ENCODE measurements around the gene DAB2IP.

DAB2IP gene

DNA sequence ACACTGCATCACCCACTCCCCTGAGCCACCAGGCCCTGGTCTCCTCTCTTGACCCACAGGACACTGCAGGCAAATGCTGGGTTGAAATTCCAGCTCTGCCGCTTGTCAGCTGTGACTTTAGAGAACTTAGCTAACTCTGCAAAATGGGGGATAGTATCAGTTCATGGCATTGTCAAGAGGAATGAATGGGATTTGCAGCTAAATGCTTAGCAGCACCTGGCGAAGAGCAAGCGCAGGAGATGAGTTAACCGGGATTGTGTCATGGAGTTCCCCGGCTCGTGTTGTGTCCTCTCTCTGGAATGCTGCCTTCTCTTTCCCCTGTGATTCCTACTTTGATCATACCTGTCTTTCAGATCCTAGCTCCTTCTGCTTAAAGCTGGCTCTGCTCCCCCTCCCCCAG, 67.1 kb downstream of the DAB2IP start:
- no peaks in the 10 kb centered on the region for H3F3A ChIP-seq (ENCODE audit: control insufficient read depth, insufficient read depth)
- no peaks in the 10 kb centered on the region for H3K79me2 ChIP-seq (ENCODE audit: control insufficient read depth, low read length)
- H3K9me3 ChIP-seq (ENCODE audit: control insufficient read depth, insufficient read depth, low read length) = no peaks in the 10 kb centered on the region
- no peaks in the 10 kb centered on the region for H3K27me3 ChIP-seq (ENCODE audit: control insufficient read depth, low read length)
- no peak overlapping the region for H3K4me2 ChIP-seq (ENCODE audit: low read length)
- H3K4me3 ChIP-seq (ENCODE audit: low read length) = no peak overlapping the region
- no peaks in the 10 kb centered on the region for H4K20me1 ChIP-seq (ENCODE audit: control insufficient read depth, insufficient read depth, low read depth, low read length)
- no peaks in the 10 kb centered on the region for H3K9me2 ChIP-seq (replicated peaks; ENCODE audit: control insufficient read depth, low read length)
- peaks cover 4% of the 10 kb centered on the region for H3K4me1 ChIP-seq (ENCODE audit: control insufficient read depth, low read length)
- no peaks in the 10 kb centered on the region for H3K36me3 ChIP-seq (ENCODE audit: control insufficient read depth, low read length)
- H3K27ac ChIP-seq (ENCODE audit: low read depth, low read length) = no peak overlapping the region
- TF ChIP-seq EZH2phosphoT487 (IDR thresholded peaks at IDR 0.05; ENCODE audit: borderline replicate concordance, low read length) = no peak
- no peak for TF ChIP-seq CTCF (IDR thresholded peaks at IDR 0.05; ENCODE audit: low read depth, low read length, poor library complexity, severe bottlenecking)

GRCh38 chr9:121720311-121721057, 69.0 kb downstream of the DAB2IP start:
- no peaks in the 10 kb centered on the region for H3K79me2 ChIP-seq (ENCODE audit: control insufficient read depth, low read length)
- H3K27me3 ChIP-seq (ENCODE audit: control insufficient read depth, low read length) = no peaks in the 10 kb centered on the region
- peaks cover 4% of the 10 kb centered on the region for H3K4me1 ChIP-seq (ENCODE audit: control insufficient read depth, low read length)
- H3K4me3 ChIP-seq (ENCODE audit: low read length) = no peak overlapping the region
- H3K9me3 ChIP-seq (ENCODE audit: control insufficient read depth, insufficient read depth, low read length) = no peaks in the 10 kb centered on the region
- no peak overlapping the region for H3K27ac ChIP-seq (ENCODE audit: low read depth, low read length)
- no peaks in the 10 kb centered on the region for H3F3A ChIP-seq (ENCODE audit: control insufficient read depth, insufficient read depth)
- H3K36me3 ChIP-seq (ENCODE audit: control insufficient read depth, low read length) = no peaks in the 10 kb centered on the region
- TF ChIP-seq EZH2phosphoT487 (IDR thresholded peaks at IDR 0.05; ENCODE audit: borderline replicate concordance, low read length) = no peak
- no peak for TF ChIP-seq CTCF (IDR thresholded peaks at IDR 0.05; ENCODE audit: low read depth, low read length, poor library complexity, severe bottlenecking)
- H4K20me1 ChIP-seq (ENCODE audit: control insufficient read depth, insufficient read depth, low read depth, low read length) = no peaks in the 10 kb centered on the region
- H3K9me2 ChIP-seq (replicated peaks; ENCODE audit: control insufficient read depth, low read length) = no peaks in the 10 kb centered on the region
- no peak overlapping the region for H3K4me2 ChIP-seq (ENCODE audit: low read length)

DNA sequence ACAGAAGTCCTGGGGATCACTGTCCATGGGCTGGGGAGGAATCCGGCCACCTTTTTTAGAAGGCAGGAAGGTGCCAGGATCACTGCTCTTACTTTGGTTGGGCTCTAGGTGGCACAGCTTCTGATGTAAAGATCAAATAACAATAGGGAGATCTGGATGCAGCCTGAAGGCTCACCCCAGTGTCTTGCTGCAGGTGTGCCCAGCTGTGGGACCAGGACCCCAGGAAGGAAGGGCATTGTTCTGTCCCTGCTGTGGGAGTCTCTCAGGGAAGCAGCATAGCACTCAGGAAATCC, 69.6 kb downstream of the DAB2IP start:
- Histone ChIP-seq H3K4me2 (ENCODE audit: low read length) (no peak overlapping the region), H4K20me1 (ENCODE audit: control insufficient read depth, insufficient read depth, low read depth, low read length) (no peaks in the 10 kb centered on the region), H3F3A (ENCODE audit: control insufficient read depth, insufficient read depth) (no peaks in the 10 kb centered on the region), H3K79me2 (ENCODE audit: control insufficient read depth, low read length) (no peaks in the 10 kb centered on the region), H3K4me3 (ENCODE audit: low read length) (no peak overlapping the region), H3K27ac (ENCODE audit: low read depth, low read length) (no peak overlapping the region), H3K27me3 (ENCODE audit: control insufficient read depth, low read length) (no peaks in the 10 kb centered on the region), H3K36me3 (ENCODE audit: control insufficient read depth, low read length) (no peaks in the 10 kb centered on the region), H3K4me1 (ENCODE audit: control insufficient read depth, low read length) (peaks cover 4% of the 10 kb centered on the region), H3K9me2 (replicated peaks; ENCODE audit: control insufficient read depth, low read length) (no peaks in the 10 kb centered on the region), H3K9me3 (ENCODE audit: control insufficient read depth, insufficient read depth, low read length) (no peaks in the 10 kb centered on the region)
- TF ChIP-seq EZH2phosphoT487 (IDR thresholded peaks at IDR 0.05; ENCODE audit: borderline replicate concordance, low read length) = no peak

GRCh38 chr9:121721770-121722169, 70.3 kb downstream of the DAB2IP start:
- TF ChIP-seq EZH2phosphoT487 (IDR thresholded peaks at IDR 0.05; ENCODE audit: borderline replicate concordance, low read length) = no peak
- TF ChIP-seq CTCF (IDR thresholded peaks at IDR 0.05; ENCODE audit: low read depth, low read length, poor library complexity, severe bottlenecking) = no peak
- H4K20me1 ChIP-seq (ENCODE audit: control insufficient read depth, insufficient read depth, low read depth, low read length) = no peaks in the 10 kb centered on the region
- no peaks in the 10 kb centered on the region for H3K9me3 ChIP-seq (ENCODE audit: control insufficient read depth, insufficient read depth, low read length)
- H3K4me1 ChIP-seq (ENCODE audit: control insufficient read depth, low read length) = peaks cover 4% of the 10 kb centered on the region
- no peaks in the 10 kb centered on the region for H3K27me3 ChIP-seq (ENCODE audit: control insufficient read depth, low read length)
- H3K4me3 ChIP-seq (ENCODE audit: low read length) = no peak overlapping the region
- no peaks in the 10 kb centered on the region for H3K9me2 ChIP-seq (replicated peaks; ENCODE audit: control insufficient read depth, low read length)
- no peaks in the 10 kb centered on the region for H3K36me3 ChIP-seq (ENCODE audit: control insufficient read depth, low read length)
- no peak overlapping the region for H3K27ac ChIP-seq (ENCODE audit: low read depth, low read length)
- no peak overlapping the region for H3K4me2 ChIP-seq (ENCODE audit: low read length)
- no peaks in the 10 kb centered on the region for H3F3A ChIP-seq (ENCODE audit: control insufficient read depth, insufficient read depth)
- no peaks in the 10 kb centered on the region for H3K79me2 ChIP-seq (ENCODE audit: control insufficient read depth, low read length)
